Erythroblast (primary cell): Measurements from ENCODE around the gene CCDC102B.

ENCODE experiments used
- GATA1 ChIP-seq: IDR thresholded peaks from 2 replicates; pipeline ENCODE4 v1.6.1; 2011; ENCODE audit warnings: low read depth, mild to moderate bottlenecking, control low read depth, low read length, moderate library complexity
- POLR2A ChIP-seq: IDR thresholded peaks from 2 replicates; pipeline ENCODE4 v1.6.1; 2011; ENCODE audit warnings: mild to moderate bottlenecking, low read length

- no peak for TF ChIP-seq POLR2A
- no peak for TF ChIP-seq GATA1
These were observed 273.8 kb downstream of the CCDC102B start for GRCh38 chr18:69071680-69072079.
